AG09319 (cell line): ENCODE data around the gene TMEM176A.
"Not testable (repeated sequence)": the region's sequence is repeated elsewhere in the genome, so short reads cannot be mapped to it uniquely, and the experiment has no call there.

ENCODE experiments used
- DNase-seq: peaks from one replicate; pipeline ENCODE4 v3.0.0-alpha.2; 2010; ENCODE audit warnings: low read depth; ENCODE audit errors: extremely low read depth
- CTCF ChIP-seq: IDR thresholded peaks from 2 replicates; pipeline ENCODE4 v1.5.1; 2011; ENCODE audit warnings: low read depth, mild to moderate bottlenecking, inconsistent platforms, low read length, moderate library complexity

TMEM176A gene

GRCh38 chr7:150756166-150756565 lies 44.4 kb upstream of the TMEM176A start:
- DNase-seq: no peak
- no peak for TF ChIP-seq CTCF

- TF ChIP-seq CTCF: peak; percentile 13; the same call in 1 of the 2 replicates
- no peak for DNase-seq
Measured at GRCh38 chr7:150756858-150757257, 43.7 kb upstream of the TMEM176A start.

GRCh38 chr7:150759479-150759878 lies 41.1 kb upstream of the TMEM176A start:
- no peak for DNase-seq
- no peak for TF ChIP-seq CTCF

GRCh38 chr7:150766334-150766709 lies 34.2 kb upstream of the TMEM176A start:
- no peak for TF ChIP-seq CTCF
- DNase-seq: no peak

GRCh38 chr7:150769768-150770167 lies 30.8 kb upstream of the TMEM176A start:
- DNase-seq: no peak
- no peak for TF ChIP-seq CTCF

GRCh38 chr7:150774131-150774530 lies 26.4 kb upstream of the TMEM176A start:
- DNase-seq: not testable (repeated sequence)

- no peak for TF ChIP-seq CTCF
- DNase-seq: no peak
Measured at GRCh38 chr7:150778014-150778737, 22.4 kb upstream of the TMEM176A start.

- DNase-seq: peak; percentile 27
- peak; percentile 93 for TF ChIP-seq CTCF
Measured at GRCh38 chr7:150778738-150779301, 21.7 kb upstream of the TMEM176A start.
